Right lobe of liver (tissue), 6 donors: ENCODE results near the gene DVL2. TPM values are rescaled to one million over a fixed set of nuclear protein-coding genes. Genes with fewer than 3 reads are reported as not detected.

Source experiments
- ATAC-seq, 4 donors: fragments of 200-7000 bp; cut with Tn5 transposase; one replicate each; pipeline ENCODE4 v1.9.1; 2020; ENCODE audit warnings: mild to moderate bottlenecking in 4 of 4, moderate library complexity in 4 of 4
- DNase-seq, 3 donors: peaks; one replicate each; pipeline ENCODE4 v3.0.0-alpha.2; 2020
- H3K27ac ChIP-seq, 3 donors: fragments of 200-600 bp; one replicate each; pipeline ENCODE4 v1.8.0; 2022
- H3K27me3 ChIP-seq, 2 donors: fragments of 200-600 bp; one replicate each; pipeline ENCODE4 v1.8.0; 2022
- H3K36me3 ChIP-seq, 4 donors: fragments of 200-600 bp; sonication (generic) in 1 of 4; one replicate each; pipeline versions ENCODE4 v1.5.1 to v1.8.0; 2017 to 2022; ENCODE audit warnings: control low read depth in 1 of 4
- H3K4me1 ChIP-seq, 4 donors: fragments of 200-600 bp; sonication (generic) in 1 of 4; one replicate each; pipeline versions ENCODE4 v1.5.1 to v1.8.0; 2017 to 2022; ENCODE audit warnings: control low read depth in 1 of 4
- H3K4me3 ChIP-seq, 3 donors: fragments of 200-600 bp; one replicate each; pipeline ENCODE4 v1.8.0; 2022
- H3K9me3 ChIP-seq, 4 donors: fragments of 200-600 bp; sonication (generic) in 1 of 4; one replicate each; pipeline versions ENCODE4 v1.5.1 to v1.8.0; 2017 to 2022; ENCODE audit warnings: control low read depth in 1 of 4
- POLR2A ChIP-seq: fragments of 450-650 bp; IDR thresholded peaks from one replicate; pipeline ENCODE4 v1.6.1; 2017; ENCODE audit warnings: antibody characterized with exemption, mild to moderate bottlenecking
- WGBS: methylation state at CpG from one replicate; pipeline ENCODE4 v1.1.6; 2018; ENCODE audit warnings: low coverage, low lambda C conversion rate; ENCODE audit not compliant: insufficient coverage; ENCODE audit errors: missing lambda C conversion rate; 5-methylcytosine and 5-hydroxymethylcytosine counted together
- intact Hi-C, 2 donors: fragments of 100-400 bp; cut with DNase I; formaldehyde crosslinking; loops; one replicate each; pipeline versions ENCODE4 v1.11.2 to v1.14.1; 2022
- total RNA-seq, 6 experiments: library from RNA; depleted of rRNA in 2 of 6; stranded (reverse); fragments of >200 nt in 2 of 6; fragmentation: NEBNext Ultra II Directional in 3 of 6; extraction: Animal tissue kit (Norgen Biotek cat#: 25700) in 3 of 6; gene quantifications; one replicate each; pipeline versions ENCODE4 v1.1.0 to v1.2.4, GENCODE V29; 2016 to 2023
- TF ChIP-seq, protein P1 (sequence below), 4 donors: fragments of 200-600 bp in 3 of 4; fragments of 450-650 bp in 1 of 4; IDR thresholded peaks; one replicate each; pipeline versions ENCODE4 v1.5.1 to v1.8.0; 2016 to 2022; ENCODE audit warnings: antibody characterized with exemption in 4 of 4, mild to moderate bottlenecking in 2 of 4
- donor health status: DM: no; HTN: yes; CAD: no.
- donor health status: DM: no; HTN: no; CAD: no.
- donor health status: DM: no; HTN: no; CAD: no.
- donor health status: DM: no; HTN: yes; CAD: no.
- donor health status: DM: no; HTN: yes; CAD: no.

DVL2 gene
- total RNA-seq, 6 experiments from 2014 or later, result 9.6 to 13.5 (median 12.8) TPM

DNA sequence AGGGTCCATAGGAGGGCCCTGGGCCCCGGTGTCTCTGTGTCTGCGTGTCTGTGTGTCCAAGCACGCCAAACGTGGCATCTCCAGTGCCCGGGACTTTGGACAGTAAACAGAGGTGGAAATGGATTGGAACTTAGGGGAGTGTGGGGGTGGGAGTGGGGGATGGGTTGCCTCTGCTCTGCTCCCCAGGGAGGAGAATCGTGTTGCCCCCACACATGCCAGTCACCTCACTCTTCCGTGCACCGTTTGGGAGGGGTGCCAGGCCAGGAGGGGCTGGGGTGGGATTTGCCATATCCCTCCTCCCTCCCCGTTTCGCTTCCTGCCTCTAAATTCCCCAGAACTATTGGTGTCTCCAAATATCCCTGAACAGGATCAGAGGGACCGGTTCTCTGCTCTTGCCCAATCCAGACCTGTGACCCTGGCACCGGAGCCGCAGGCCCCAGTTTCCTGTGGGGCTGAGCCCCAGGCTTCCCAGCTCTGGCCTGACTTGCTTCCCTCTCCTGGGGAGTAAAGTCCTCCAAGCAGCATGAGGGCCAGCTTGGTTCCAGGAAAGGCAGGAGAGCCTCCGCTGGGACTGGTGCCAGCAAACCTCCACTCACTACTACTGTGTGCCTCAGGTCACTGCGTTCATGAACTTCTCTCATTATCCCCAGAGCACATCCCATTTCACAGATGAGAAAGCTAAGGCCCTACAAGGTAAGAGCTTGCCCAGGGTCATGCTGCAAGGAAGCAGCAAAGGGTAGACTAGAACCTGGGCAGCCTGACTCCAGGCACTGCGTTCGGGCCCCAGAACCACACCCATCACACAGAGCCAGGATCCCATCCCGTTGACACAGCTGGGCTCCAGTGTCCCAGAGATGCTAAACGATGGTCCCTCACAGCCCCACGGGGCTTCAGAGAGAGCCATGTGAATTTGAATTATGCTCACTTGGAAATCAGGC, 54.7 kb downstream of the DVL2 start, which contains the start of gene ASGR1:
Gene ASGR1 (minus strand): TSS at position 54 of the 938 bp plus-strand sequence. CDS start 807 bp downstream, outside the sequence.
- intact Hi-C loops, result no loop called here
- Histone ChIP-seq H3K4me3 (peak within 1 kb of the TSS; percentile 44 to 81 (median 75)), H3K27me3 (no peaks in the 10 kb centered on the region), H3K36me3 (no peaks in the 10 kb centered on the region), H3K9me3 (no peaks in the 10 kb centered on the region), H3K4me1 (peaks cover 0 to 34% (median 5%) of the 10 kb centered on the region in 4 donors), H3K27ac (peak within 1 kb of the TSS; percentile 58 to 78 (median 61))
- 28% methylated on average over 7 of the region's 20 CpGs for WGBS
- TF ChIP-seq, protein P1, sequence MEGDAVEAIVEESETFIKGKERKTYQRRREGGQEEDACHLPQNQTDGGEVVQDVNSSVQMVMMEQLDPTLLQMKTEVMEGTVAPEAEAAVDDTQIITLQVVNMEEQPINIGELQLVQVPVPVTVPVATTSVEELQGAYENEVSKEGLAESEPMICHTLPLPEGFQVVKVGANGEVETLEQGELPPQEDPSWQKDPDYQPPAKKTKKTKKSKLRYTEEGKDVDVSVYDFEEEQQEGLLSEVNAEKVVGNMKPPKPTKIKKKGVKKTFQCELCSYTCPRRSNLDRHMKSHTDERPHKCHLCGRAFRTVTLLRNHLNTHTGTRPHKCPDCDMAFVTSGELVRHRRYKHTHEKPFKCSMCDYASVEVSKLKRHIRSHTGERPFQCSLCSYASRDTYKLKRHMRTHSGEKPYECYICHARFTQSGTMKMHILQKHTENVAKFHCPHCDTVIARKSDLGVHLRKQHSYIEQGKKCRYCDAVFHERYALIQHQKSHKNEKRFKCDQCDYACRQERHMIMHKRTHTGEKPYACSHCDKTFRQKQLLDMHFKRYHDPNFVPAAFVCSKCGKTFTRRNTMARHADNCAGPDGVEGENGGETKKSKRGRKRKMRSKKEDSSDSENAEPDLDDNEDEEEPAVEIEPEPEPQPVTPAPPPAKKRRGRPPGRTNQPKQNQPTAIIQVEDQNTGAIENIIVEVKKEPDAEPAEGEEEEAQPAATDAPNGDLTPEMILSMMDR (IDR thresholded peaks at IDR 0.05), result no peak
- TF ChIP-seq POLR2A, result peak; percentile 82
- peak; percentile 88 to 95 (median 93) for DNase-seq
- ATAC-seq, result peak; percentile 58 to 78 (median 72)

DNA sequence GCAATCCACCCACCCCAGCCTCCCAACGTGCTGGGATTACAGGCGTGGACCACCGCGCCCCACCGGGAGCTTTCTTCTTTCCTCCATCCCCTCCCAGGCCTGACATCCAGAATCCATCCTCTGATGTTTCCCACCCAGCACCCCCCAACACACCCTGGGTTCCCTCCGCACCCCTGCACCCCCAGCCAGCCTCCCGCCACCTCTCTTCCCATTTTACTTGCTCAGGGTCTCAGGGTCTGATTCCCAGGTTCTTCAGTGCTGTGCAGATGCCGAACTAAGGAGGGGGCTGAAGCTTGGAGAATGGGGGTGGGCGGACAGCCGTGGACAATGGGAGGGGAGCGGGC, 55.4 kb downstream of the DVL2 start:
- peak overlapping the region; percentile 53 to 78 (median 61) for H3K27ac ChIP-seq
- intact Hi-C loops, result no loop called here
- peaks cover 0 to 3% (median 0%) of the 10 kb centered on the region in 4 donors for H3K36me3 ChIP-seq
- WGBS, result 26% methylated on average over 5 of the region's 11 CpGs
- DNase-seq, result no peak
- TF ChIP-seq, protein P1 (IDR thresholded peaks at IDR 0.05), result no peak
- no peak for TF ChIP-seq POLR2A
- H3K4me3 ChIP-seq, result peak overlapping the region; percentile 44 to 81 (median 75)
- no peak for ATAC-seq
- peaks cover 0 to 31% (median 3%) of the 10 kb centered on the region in 4 donors for H3K4me1 ChIP-seq
- no peaks in the 10 kb centered on the region for H3K27me3 ChIP-seq
- no peaks in the 10 kb centered on the region for H3K9me3 ChIP-seq

DNA sequence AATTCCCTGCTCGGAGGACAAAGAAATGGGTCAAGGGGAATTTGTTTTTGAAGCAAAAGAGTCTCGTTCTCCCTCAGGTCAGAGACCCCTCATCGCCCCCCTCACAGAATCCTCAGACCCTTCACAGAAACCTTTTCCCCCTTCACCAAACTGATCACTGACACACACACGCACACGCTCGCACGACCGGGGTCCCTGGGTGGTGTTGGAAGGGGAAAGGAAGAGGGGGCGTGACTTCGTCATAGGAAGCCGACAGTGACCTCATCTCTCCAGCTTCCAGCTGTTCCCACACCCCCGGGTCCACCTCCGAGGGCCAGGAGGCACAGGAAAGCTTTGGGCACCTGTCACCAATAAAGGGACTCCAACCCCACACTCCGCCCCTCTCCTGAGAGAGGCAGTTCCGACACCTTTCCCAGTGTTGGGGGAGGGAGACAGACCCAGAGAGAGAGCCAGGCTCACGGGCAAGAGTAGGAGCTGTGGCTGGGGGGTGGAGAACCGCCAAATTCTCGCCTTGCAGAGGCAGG, 56.3 kb downstream of the DVL2 start:
- ATAC-seq (peak; percentile 61 to 71 (median 66)), DNase-seq (peak; percentile 87 to 93 (median 90))
- Histone ChIP-seq H3K9me3 (no peaks in the 10 kb centered on the region), H3K36me3 (peaks cover 0 to 10% (median 0%) of the 10 kb centered on the region in 4 donors), H3K4me3 (peak overlapping the region; percentile 44 to 81 (median 75)), H3K27ac (peak overlapping the region; percentile 53 to 78 (median 61)), H3K4me1 (peaks cover 0 to 37% (median 3%) of the 10 kb centered on the region in 4 donors), H3K27me3 (no peaks in the 10 kb centered on the region)
- TF ChIP-seq, protein P1 (IDR thresholded peaks at IDR 0.05), result no peak
- TF ChIP-seq POLR2A, result peak; percentile 93
- intact Hi-C loops, result no loop called here
- WGBS, result 1% methylated on average over 17 of the region's 18 CpGs

DNA sequence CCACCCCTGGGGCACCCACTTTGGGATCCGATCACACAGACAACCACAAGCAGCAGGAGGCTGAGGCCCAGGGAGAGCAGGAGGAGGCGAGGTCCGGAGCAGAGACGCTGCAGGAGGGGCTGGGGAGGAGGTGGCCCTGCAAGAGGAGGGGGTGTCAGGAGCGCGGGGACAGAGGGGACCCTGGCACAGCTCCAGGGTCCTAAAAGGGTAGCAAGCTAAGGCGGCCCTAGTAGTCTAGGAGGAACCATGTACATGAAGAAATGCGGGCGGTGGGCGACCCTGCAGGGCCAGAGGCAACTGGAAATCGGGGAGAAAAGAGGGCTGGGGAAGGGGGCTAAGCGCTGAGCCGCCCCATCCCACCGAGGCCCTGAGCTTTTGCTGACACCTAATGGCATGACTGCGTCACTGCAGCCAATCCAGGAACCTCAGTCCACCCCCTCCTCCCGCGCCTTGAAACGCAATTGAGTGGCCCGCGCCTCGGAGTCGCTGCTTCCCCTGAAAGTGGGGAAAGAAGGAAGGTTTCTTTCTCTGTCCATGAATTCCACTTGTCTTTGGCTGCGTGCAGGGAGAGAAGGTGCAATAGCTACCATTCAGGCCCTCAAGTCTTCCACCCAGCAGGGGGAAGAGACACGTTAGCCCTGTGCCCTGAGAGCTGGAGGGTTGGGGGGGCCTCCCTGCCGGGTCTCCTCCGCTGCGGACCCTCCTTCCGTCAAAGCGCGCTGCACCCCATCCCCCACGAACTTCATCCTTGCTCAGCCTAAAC, 56.9 kb downstream of the DVL2 start:
- TF ChIP-seq, protein P1 (IDR thresholded peaks at IDR 0.05), result peak; percentile 69 to 94 (median 90)
- TF ChIP-seq POLR2A, result no peak
- ATAC-seq, result peak; percentile 43 to 60 (median 60)
- intact Hi-C loops, result no loop called here
- 2% methylated on average over 24 of the region's 31 CpGs for WGBS
- Histone ChIP-seq H3K9me3 (no peaks in the 10 kb centered on the region), H3K27ac (peak overlapping the region; percentile 53 to 78 (median 61)), H3K27me3 (no peaks in the 10 kb centered on the region), H3K4me3 (peak overlapping the region; percentile 44 to 81 (median 75)), H3K4me1 (peaks cover 0 to 42% (median 3%) of the 10 kb centered on the region in 4 donors), H3K36me3 (peaks cover 0 to 14% (median 0%) of the 10 kb centered on the region in 4 donors)
- peak; percentile 76 to 78 (median 77) for DNase-seq
